Liver (tissue), 9 donors: Measurements from ENCODE around the gene TBC1D16. TPM values are rescaled to one million over a fixed set of nuclear protein-coding genes. Genes with fewer than 3 reads are reported as not detected.

Experiments used
- DNase-seq: peaks from one replicate; pipeline ENCODE4 v3.0.0-alpha.2; 2017; ENCODE audit warnings: low spot score
- H3K27ac ChIP-seq, 2 donors: one replicate each; pipeline ENCODE4 v1.7.0; 2013; ENCODE audit warnings: inconsistent platforms in 2 of 2, low read length in 2 of 2, control low read depth in 1 of 2, low read depth in 1 of 2, mild to moderate bottlenecking in 1 of 2
- H3K27me3 ChIP-seq, 4 donors: one replicate each; pipeline versions ENCODE4 v1.6.1 to v1.7.0; 2013; ENCODE audit warnings: low read length in 3 of 4, inconsistent platforms in 1 of 4, mild to moderate bottlenecking in 1 of 4, moderate library complexity in 1 of 4; ENCODE audit not compliant: control insufficient read depth in 4 of 4, insufficient read depth in 4 of 4
- H3K36me3 ChIP-seq, 4 donors: one replicate each; pipeline versions ENCODE4 v1.6.1 to v1.7.0; 2013; ENCODE audit warnings: low read length in 3 of 4, mild to moderate bottlenecking in 3 of 4, low read depth in 1 of 4, moderate library complexity in 1 of 4; ENCODE audit not compliant: control insufficient read depth in 4 of 4, insufficient read depth in 3 of 4
- H3K4me1 ChIP-seq, 4 donors: one replicate each; pipeline versions ENCODE4 v1.6.1 to v1.7.0; 2013; ENCODE audit warnings: low read length in 3 of 4, mild to moderate bottlenecking in 3 of 4, moderate library complexity in 1 of 4; ENCODE audit not compliant: control insufficient read depth in 4 of 4, insufficient read depth in 4 of 4
- H3K4me3 ChIP-seq, 3 donors: one replicate each; pipeline versions ENCODE4 v1.6.1 to v1.7.0; 2013; ENCODE audit warnings: low read length in 3 of 3, control low read depth in 1 of 3, low read depth in 1 of 3, mild to moderate bottlenecking in 1 of 3
- H3K9ac ChIP-seq, 2 donors: one replicate each; pipeline ENCODE4 v1.7.0; 2013; ENCODE audit warnings: low read length in 2 of 2, mild to moderate bottlenecking in 2 of 2, moderate library complexity in 2 of 2, control low read depth in 1 of 2, low read depth in 1 of 2
- H3K9me3 ChIP-seq, 4 donors: one replicate each; pipeline versions ENCODE4 v1.6.1 to v1.7.0; 2013; ENCODE audit warnings: low read length in 3 of 4; ENCODE audit not compliant: control insufficient read depth in 4 of 4
- ATF3 ChIP-seq: IDR thresholded peaks from 2 replicates; pipeline ENCODE4 v1.6.1; 2016; ENCODE audit warnings: antibody characterized with exemption
- CTCF ChIP-seq: fragments of 150-350 bp; IDR thresholded peaks from 2 replicates; pipeline ENCODE4 v1.5.1; 2017; ENCODE audit warnings: improper control_type of control experiment, low read depth, low read length; ENCODE audit not compliant: missing input control
- EGR1 ChIP-seq, 2 donors: IDR thresholded peaks; 2 replicates each; pipeline ENCODE4 v1.6.1; 2016 to 2018; ENCODE audit warnings: antibody characterized with exemption in 2 of 2, low read depth in 2 of 2
- FOXA1 ChIP-seq: IDR thresholded peaks from 2 replicates; pipeline ENCODE4 v1.6.1; 2016; ENCODE audit warnings: antibody characterized with exemption
- FOXA2 ChIP-seq: IDR thresholded peaks from 2 replicates; pipeline ENCODE4 v1.6.1; 2016; ENCODE audit warnings: antibody characterized with exemption
- HNF4A ChIP-seq, 2 donors: conservative IDR thresholded peaks; 2 replicates each; pipeline ENCODE4 v1.6.1; 2016; ENCODE audit warnings: antibody characterized with exemption in 2 of 2, mild to moderate bottlenecking in 2 of 2
- HNF4G ChIP-seq: IDR thresholded peaks from 2 replicates; pipeline ENCODE4 v1.6.1; 2016; ENCODE audit warnings: antibody characterized with exemption
- JUND ChIP-seq, 2 donors: IDR thresholded peaks; 2 replicates each; pipeline ENCODE4 v1.6.1; 2016; ENCODE audit warnings: antibody characterized with exemption in 2 of 2
- MAX ChIP-seq: IDR thresholded peaks from 2 replicates; pipeline ENCODE4 v1.6.1; 2016; ENCODE audit warnings: antibody characterized with exemption
- NR2F2 ChIP-seq: IDR thresholded peaks from 2 replicates; pipeline ENCODE4 v1.6.1; 2016; ENCODE audit warnings: antibody characterized with exemption
- RAD21 ChIP-seq, 2 donors: IDR thresholded peaks; 2 replicates each; pipeline ENCODE4 v1.6.1; 2016; ENCODE audit warnings: antibody characterized with exemption in 2 of 2, mild to moderate bottlenecking in 2 of 2
- REST ChIP-seq: IDR thresholded peaks from 2 replicates; pipeline ENCODE4 v1.6.1; 2016; ENCODE audit warnings: antibody characterized with exemption, mild to moderate bottlenecking
- RXRA ChIP-seq, 2 donors: IDR thresholded peaks; 2 replicates each; pipeline ENCODE4 v1.6.1; 2017 to 2018; ENCODE audit warnings: antibody characterized with exemption in 2 of 2, mild to moderate bottlenecking in 1 of 2
- SP1 ChIP-seq: IDR thresholded peaks from 2 replicates; pipeline ENCODE4 v1.6.1; 2018; ENCODE audit warnings: antibody characterized with exemption, mild to moderate bottlenecking
- YY1 ChIP-seq: IDR thresholded peaks from 2 replicates; pipeline ENCODE4 v1.6.1; 2016; ENCODE audit warnings: antibody characterized with exemption, mild to moderate bottlenecking
- ZBTB33 ChIP-seq: IDR thresholded peaks from 2 replicates; pipeline ENCODE4 v1.6.1; 2016; ENCODE audit warnings: antibody characterized with exemption
- WGBS: extraction: QIAGEN DNeasy Blood & Tissue Kit; methylation state at CpG from one replicate; pipeline ENCODE4 v1.1.7; 2013; 5-methylcytosine and 5-hydroxymethylcytosine counted together
- polyA plus RNA-seq, 2 donors: library from polyadenylated mRNA; stranded (reverse) in 1 of 2; unstranded in 1 of 2; fragments of 200-250 nt in 1 of 2; fragments of >200 nt in 1 of 2; fragmentation: Nextera tagmentation in 1 of 2; extraction: Ambion mirVana in 1 of 2; gene quantifications; one replicate each; pipeline versions ENCODE4 v1.2.1 to v1.2.3, GENCODE V29; 2013 to 2015
- total RNA-seq, 2 donors: library from RNA; depleted of rRNA; stranded (reverse); fragments of >200 nt; gene quantifications; one replicate each; pipeline ENCODE4 v1.2.3, GENCODE V29; 2014
- donor health status: healthy.
- donor health status: healthy.
- donor health status: healthy.
- donor health status: healthy.
- donor health status: healthy.

The TBC1D16 gene
- total and polyA plus RNA-seq, 4 donors, result 3.4 to 29.5 (median 4.7) TPM

GRCh38 chr17:79968116-79968515 lies 67.6 kb downstream of the TBC1D16 start:
- H3K27me3 ChIP-seq, result no peaks in the 10 kb centered on the region
- WGBS, result 95% methylated on average over 5 of the region's 5 CpGs
- no peaks in the 10 kb centered on the region for H3K9me3 ChIP-seq
- H3K36me3 ChIP-seq, result no peaks in the 10 kb centered on the region
- no peaks in the 10 kb centered on the region for H3K4me1 ChIP-seq
- no peak overlapping the region for H3K4me3 ChIP-seq
- no peak overlapping the region for H3K9ac ChIP-seq
- H3K27ac ChIP-seq, result no peak overlapping the region
- no peak for DNase-seq
- TF ChIP-seq FOXA1, result no peak
- no peak for TF ChIP-seq JUND (IDR thresholded peaks at IDR 0.05)
- no peak for TF ChIP-seq MAX
- no peak for TF ChIP-seq RXRA (IDR thresholded peaks at IDR 0.05)
- TF ChIP-seq HNF4A (conservative IDR thresholded peaks at IDR 0.05), result no peak
- no peak for TF ChIP-seq EGR1 (IDR thresholded peaks at IDR 0.05; ENCODE audit: low read depth in 2 of 2)
- TF ChIP-seq ATF3, result no peak

- H3K4me1 ChIP-seq, result no peaks in the 10 kb centered on the region
- no peaks in the 10 kb centered on the region for H3K9me3 ChIP-seq
- no peaks in the 10 kb centered on the region for H3K36me3 ChIP-seq
- no peak for DNase-seq
- WGBS, result 85% methylated on average over 3 of the region's 3 CpGs
- H3K27me3 ChIP-seq, result no peaks in the 10 kb centered on the region
- no peak overlapping the region for H3K4me3 ChIP-seq
- TF ChIP-seq RXRA (IDR thresholded peaks at IDR 0.05) (no peak), EGR1 (IDR thresholded peaks at IDR 0.05; ENCODE audit: low read depth in 2 of 2) (no peak), MAX (no peak), CTCF (no peak), REST (no peak), FOXA2 (no peak)
- H3K27ac ChIP-seq, result no peak overlapping the region
- no peak overlapping the region for H3K9ac ChIP-seq
Measured at GRCh38 chr17:79966681-79967080, 69.0 kb downstream of the TBC1D16 start.

- DNase-seq, result no peak
- H3K9ac ChIP-seq, result no peak overlapping the region
- WGBS, result 91% methylated on average over 6 of the region's 6 CpGs
- TF ChIP-seq FOXA2 (no peak), NR2F2 (no peak), HNF4G (no peak), EGR1 (IDR thresholded peaks at IDR 0.05; ENCODE audit: low read depth in 2 of 2) (no peak), YY1 (no peak), ATF3 (no peak), SP1 (no peak), ZBTB33 (no peak), RAD21 (IDR thresholded peaks at IDR 0.05) (no peak), REST (no peak)
Measured at GRCh38 chr17:79965806-79966205, 69.9 kb downstream of the TBC1D16 start.

More at GRCh38 chr17:79965806-79966205, 69.9 kb downstream of the TBC1D16 start:
- no peaks in the 10 kb centered on the region for H3K36me3 ChIP-seq
- H3K27ac ChIP-seq, result no peak overlapping the region
- no peak overlapping the region for H3K4me3 ChIP-seq
- no peaks in the 10 kb centered on the region for H3K4me1 ChIP-seq
- no peaks in the 10 kb centered on the region for H3K9me3 ChIP-seq
- no peaks in the 10 kb centered on the region for H3K27me3 ChIP-seq
